GM23338 (cell line): Measurements from ENCODE around the gene NEK6.

Source experiments
- CREB1 ChIP-seq: fragments of 250-450 bp; sonication (Bioruptor Pico); IDR thresholded peaks from 2 replicates; pipeline ENCODE4 v1.5.0; 2020; ENCODE audit warnings: low read depth, mild to moderate bottlenecking, moderate library complexity
- EZH2 ChIP-seq: fragments of 200-600 bp; sonication (generic); IDR thresholded peaks from one replicate; pipeline ENCODE4 v1.8.0; 2017; ENCODE audit warnings: antibody characterized with exemption, mild to moderate bottlenecking, low read depth; ENCODE audit not compliant: unreplicated experiment
- EZH2phosphoT487 ChIP-seq: fragments of 200-600 bp; sonication (generic); IDR thresholded peaks from one replicate; pipeline ENCODE4 v1.8.1; 2018; ENCODE audit warnings: antibody characterized with exemption; ENCODE audit not compliant: unreplicated experiment
- JUNB ChIP-seq: IDR thresholded peaks from one replicate; pipeline ENCODE4 v1.6.1; 2016; ENCODE audit warnings: antibody characterized with exemption; ENCODE audit not compliant: unreplicated experiment
- POLR2AphosphoS5 ChIP-seq: IDR thresholded peaks from 2 replicates; pipeline ENCODE4 v1.6.1; 2016; ENCODE audit warnings: antibody characterized with exemption, low read depth
- ZNF331 ChIP-seq: fragments of 250-450 bp; sonication (Bioruptor Pico); IDR thresholded peaks from 2 replicates; pipeline ENCODE4 v1.5.0; 2020; ENCODE audit warnings: low read depth, mild to moderate bottlenecking, moderate library complexity
- TF ChIP-seq, protein P1 (sequence below), 2 experiments: fragments of 200-600 bp in 1 of 2; sonication (generic) in 1 of 2; conservative IDR thresholded peaks; 2 replicates each; pipeline versions ENCODE4 v1.5.1 to v1.6.1; 2016 to 2017; ENCODE audit warnings: antibody characterized with exemption in 2 of 2, low read depth in 2 of 2, mild to moderate bottlenecking in 2 of 2, moderate library complexity in 1 of 2
- TF ChIP-seq, protein P2 (sequence below): IDR thresholded peaks from one replicate; pipeline ENCODE4 v1.6.1; 2018; ENCODE audit warnings: antibody characterized with exemption; ENCODE audit not compliant: unreplicated experiment

DNA sequence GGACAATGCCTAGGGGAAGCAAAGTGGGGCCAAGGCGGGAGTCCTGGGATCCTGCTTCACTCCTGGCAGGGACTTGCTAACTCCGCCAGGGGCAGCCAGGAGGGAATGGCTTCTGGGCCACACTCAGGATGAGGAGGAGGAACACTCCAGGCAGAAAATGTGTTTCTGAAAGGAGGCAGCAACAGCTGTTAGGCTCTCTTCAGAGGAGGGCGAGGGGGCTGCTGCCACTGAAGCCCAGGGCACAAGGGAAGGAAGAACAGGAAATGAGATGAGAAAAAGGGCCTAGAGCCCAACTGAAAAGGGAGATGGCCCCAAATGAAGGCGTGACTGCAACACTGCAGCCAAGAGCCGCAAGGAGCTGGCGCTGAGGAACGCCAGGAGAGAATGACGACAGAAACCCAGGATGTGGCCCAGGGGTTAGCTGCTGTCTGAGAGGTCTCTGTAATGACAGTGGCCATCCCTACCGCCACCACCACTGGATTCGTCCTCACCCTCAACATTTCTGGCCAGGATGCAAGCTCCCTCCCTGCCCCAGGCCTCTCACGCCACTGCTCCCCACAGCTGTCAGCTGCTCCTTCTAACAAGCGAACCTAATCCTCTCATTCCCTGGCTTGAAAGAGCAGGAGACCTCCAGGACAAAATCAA is 141.7 kb downstream of the NEK6 start:
- TF ChIP-seq, protein P1, sequence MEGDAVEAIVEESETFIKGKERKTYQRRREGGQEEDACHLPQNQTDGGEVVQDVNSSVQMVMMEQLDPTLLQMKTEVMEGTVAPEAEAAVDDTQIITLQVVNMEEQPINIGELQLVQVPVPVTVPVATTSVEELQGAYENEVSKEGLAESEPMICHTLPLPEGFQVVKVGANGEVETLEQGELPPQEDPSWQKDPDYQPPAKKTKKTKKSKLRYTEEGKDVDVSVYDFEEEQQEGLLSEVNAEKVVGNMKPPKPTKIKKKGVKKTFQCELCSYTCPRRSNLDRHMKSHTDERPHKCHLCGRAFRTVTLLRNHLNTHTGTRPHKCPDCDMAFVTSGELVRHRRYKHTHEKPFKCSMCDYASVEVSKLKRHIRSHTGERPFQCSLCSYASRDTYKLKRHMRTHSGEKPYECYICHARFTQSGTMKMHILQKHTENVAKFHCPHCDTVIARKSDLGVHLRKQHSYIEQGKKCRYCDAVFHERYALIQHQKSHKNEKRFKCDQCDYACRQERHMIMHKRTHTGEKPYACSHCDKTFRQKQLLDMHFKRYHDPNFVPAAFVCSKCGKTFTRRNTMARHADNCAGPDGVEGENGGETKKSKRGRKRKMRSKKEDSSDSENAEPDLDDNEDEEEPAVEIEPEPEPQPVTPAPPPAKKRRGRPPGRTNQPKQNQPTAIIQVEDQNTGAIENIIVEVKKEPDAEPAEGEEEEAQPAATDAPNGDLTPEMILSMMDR (conservative IDR thresholded peaks at IDR 0.05; ENCODE audit: low read depth in 2 of 2): no peak
- TF ChIP-seq EZH2 (no peak), JUNB (no peak), ZNF331 (CRISPR knock-in tag) (no peak), POLR2AphosphoS5 (no peak), EZH2phosphoT487 (no peak), CREB1 (CRISPR knock-in tag) (no peak)
- TF ChIP-seq, protein P2, sequence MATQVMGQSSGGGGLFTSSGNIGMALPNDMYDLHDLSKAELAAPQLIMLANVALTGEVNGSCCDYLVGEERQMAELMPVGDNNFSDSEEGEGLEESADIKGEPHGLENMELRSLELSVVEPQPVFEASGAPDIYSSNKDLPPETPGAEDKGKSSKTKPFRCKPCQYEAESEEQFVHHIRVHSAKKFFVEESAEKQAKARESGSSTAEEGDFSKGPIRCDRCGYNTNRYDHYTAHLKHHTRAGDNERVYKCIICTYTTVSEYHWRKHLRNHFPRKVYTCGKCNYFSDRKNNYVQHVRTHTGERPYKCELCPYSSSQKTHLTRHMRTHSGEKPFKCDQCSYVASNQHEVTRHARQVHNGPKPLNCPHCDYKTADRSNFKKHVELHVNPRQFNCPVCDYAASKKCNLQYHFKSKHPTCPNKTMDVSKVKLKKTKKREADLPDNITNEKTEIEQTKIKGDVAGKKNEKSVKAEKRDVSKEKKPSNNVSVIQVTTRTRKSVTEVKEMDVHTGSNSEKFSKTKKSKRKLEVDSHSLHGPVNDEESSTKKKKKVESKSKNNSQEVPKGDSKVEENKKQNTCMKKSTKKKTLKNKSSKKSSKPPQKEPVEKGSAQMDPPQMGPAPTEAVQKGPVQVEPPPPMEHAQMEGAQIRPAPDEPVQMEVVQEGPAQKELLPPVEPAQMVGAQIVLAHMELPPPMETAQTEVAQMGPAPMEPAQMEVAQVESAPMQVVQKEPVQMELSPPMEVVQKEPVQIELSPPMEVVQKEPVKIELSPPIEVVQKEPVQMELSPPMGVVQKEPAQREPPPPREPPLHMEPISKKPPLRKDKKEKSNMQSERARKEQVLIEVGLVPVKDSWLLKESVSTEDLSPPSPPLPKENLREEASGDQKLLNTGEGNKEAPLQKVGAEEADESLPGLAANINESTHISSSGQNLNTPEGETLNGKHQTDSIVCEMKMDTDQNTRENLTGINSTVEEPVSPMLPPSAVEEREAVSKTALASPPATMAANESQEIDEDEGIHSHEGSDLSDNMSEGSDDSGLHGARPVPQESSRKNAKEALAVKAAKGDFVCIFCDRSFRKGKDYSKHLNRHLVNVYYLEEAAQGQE: no peak
